Liver (tissue), 9 donors: ENCODE results near the gene MAN1A2. TPM values are rescaled to one million over a fixed set of nuclear protein-coding genes. Genes with fewer than 3 reads are reported as not detected.

ENCODE experiments used
- DNase-seq: peaks from one replicate; pipeline ENCODE4 v3.0.0-alpha.2; 2017; ENCODE audit warnings: low spot score
- H3K27ac ChIP-seq, 2 donors: one replicate each; pipeline ENCODE4 v1.7.0; 2013; ENCODE audit warnings: inconsistent platforms in 2 of 2, low read length in 2 of 2, control low read depth in 1 of 2, low read depth in 1 of 2, mild to moderate bottlenecking in 1 of 2
- H3K27me3 ChIP-seq, 4 donors: one replicate each; pipeline versions ENCODE4 v1.6.1 to v1.7.0; 2013; ENCODE audit warnings: low read length in 3 of 4, inconsistent platforms in 1 of 4, mild to moderate bottlenecking in 1 of 4, moderate library complexity in 1 of 4; ENCODE audit not compliant: control insufficient read depth in 4 of 4, insufficient read depth in 4 of 4
- H3K36me3 ChIP-seq, 4 donors: one replicate each; pipeline versions ENCODE4 v1.6.1 to v1.7.0; 2013; ENCODE audit warnings: low read length in 3 of 4, mild to moderate bottlenecking in 3 of 4, low read depth in 1 of 4, moderate library complexity in 1 of 4; ENCODE audit not compliant: control insufficient read depth in 4 of 4, insufficient read depth in 3 of 4
- H3K4me1 ChIP-seq, 4 donors: one replicate each; pipeline versions ENCODE4 v1.6.1 to v1.7.0; 2013; ENCODE audit warnings: low read length in 3 of 4, mild to moderate bottlenecking in 3 of 4, moderate library complexity in 1 of 4; ENCODE audit not compliant: control insufficient read depth in 4 of 4, insufficient read depth in 4 of 4
- H3K4me3 ChIP-seq, 3 donors: one replicate each; pipeline versions ENCODE4 v1.6.1 to v1.7.0; 2013; ENCODE audit warnings: low read length in 3 of 3, control low read depth in 1 of 3, low read depth in 1 of 3, mild to moderate bottlenecking in 1 of 3
- H3K9ac ChIP-seq, 2 donors: one replicate each; pipeline ENCODE4 v1.7.0; 2013; ENCODE audit warnings: low read length in 2 of 2, mild to moderate bottlenecking in 2 of 2, moderate library complexity in 2 of 2, control low read depth in 1 of 2, low read depth in 1 of 2
- H3K9me3 ChIP-seq, 4 donors: one replicate each; pipeline versions ENCODE4 v1.6.1 to v1.7.0; 2013; ENCODE audit warnings: low read length in 3 of 4; ENCODE audit not compliant: control insufficient read depth in 4 of 4
- HNF4G ChIP-seq: IDR thresholded peaks from 2 replicates; pipeline ENCODE4 v1.6.1; 2016; ENCODE audit warnings: antibody characterized with exemption
- NR2F2 ChIP-seq: IDR thresholded peaks from 2 replicates; pipeline ENCODE4 v1.6.1; 2016; ENCODE audit warnings: antibody characterized with exemption
- RXRA ChIP-seq, 2 donors: IDR thresholded peaks; 2 replicates each; pipeline ENCODE4 v1.6.1; 2017 to 2018; ENCODE audit warnings: antibody characterized with exemption in 2 of 2, mild to moderate bottlenecking in 1 of 2
- WGBS: extraction: QIAGEN DNeasy Blood & Tissue Kit; methylation state at CpG from one replicate; pipeline ENCODE4 v1.1.7; 2013; 5-methylcytosine and 5-hydroxymethylcytosine counted together
- polyA plus RNA-seq, 2 donors: library from polyadenylated mRNA; stranded (reverse) in 1 of 2; unstranded in 1 of 2; fragments of 200-250 nt in 1 of 2; fragments of >200 nt in 1 of 2; fragmentation: Nextera tagmentation in 1 of 2; extraction: Ambion mirVana in 1 of 2; gene quantifications; one replicate each; pipeline versions ENCODE4 v1.2.1 to v1.2.3, GENCODE V29; 2013 to 2015
- total RNA-seq, 2 donors: library from RNA; depleted of rRNA; stranded (reverse); fragments of >200 nt; gene quantifications; one replicate each; pipeline ENCODE4 v1.2.3, GENCODE V29; 2014
- donor health status: healthy.
- donor health status: healthy.
- donor health status: healthy.
- donor health status: healthy.
- donor health status: healthy.

Gene MAN1A2
- total and polyA plus RNA-seq, 4 donors: 10.9 to 58.7 (median 25.1) TPM

GRCh38 chr1:117578466-117578865 lies 211.2 kb downstream of the MAN1A2 start:
- Histone ChIP-seq H3K36me3 (no peaks in the 10 kb centered on the region), H3K4me1 (no peaks in the 10 kb centered on the region), H3K27ac (no peak overlapping the region), H3K9ac (no peak overlapping the region), H3K9me3 (no peaks in the 10 kb centered on the region), H3K27me3 (no peaks in the 10 kb centered on the region), H3K4me3 (no peak overlapping the region)
- 98% methylated on average over 4 of the region's 4 CpGs for WGBS
- TF ChIP-seq RXRA (IDR thresholded peaks at IDR 0.05): no peak
- TF ChIP-seq NR2F2: no peak
- no peak for TF ChIP-seq HNF4G
- DNase-seq: no peak

Other genes starting within 250 kb of the MAN1A2 start
- gene TRIM45, start 245.7 kb upstream of the MAN1A2 start, total RNA-seq: 1 to 10 TPM in 1 of 2 donors, under 1 TPM in 1; 0.59 to 1.5 TPM
- gene TRIM45, start 245.7 kb upstream of the MAN1A2 start, polyA plus RNA-seq: under 1 TPM; 0.28 to 0.44 TPM
- under 1 TPM; 0.28 to 0.59 TPM for gene VTCN1, start 156.5 kb upstream of the MAN1A2 start, total RNA-seq
- 1 to 10 TPM in 1 of 2 donors, under 1 TPM in 1; 0.32 to 1.0 TPM for gene VTCN1, start 156.5 kb upstream of the MAN1A2 start, polyA plus RNA-seq
- 100 to 1,000 TPM in 1 of 2 donors, 1 to 10 TPM in 1; 4.3 to 200 TPM for gene TENT5C, start 238.6 kb downstream of the MAN1A2 start, total RNA-seq
- gene TENT5C, start 238.6 kb downstream of the MAN1A2 start, polyA plus RNA-seq: 1 to 10 TPM; 1.1 to 5.3 TPM